Small intestine (tissue), 7 donors: ENCODE measurements around the gene STMN3. TPM values are rescaled to one million over a fixed set of nuclear protein-coding genes. Genes with fewer than 3 reads are reported as not detected.
A peak's percentile ranks its signal among the peaks of the same experiment; 100 is the strongest.

ENCODE experiments used
- DNase-seq, 2 donors: peaks; one replicate each; pipeline versions ENCODE4 v3.0.0 to v3.0.0-alpha.2; 2013
- FAIRE-seq: peaks from 2 replicates; lab custom pipeline; 2012; peaks lifted over from hg19 to GRCh38; lab: Jason Lieb, UNC
- H3K27ac ChIP-seq, 3 donors: one replicate each; pipeline ENCODE4 v1.5.1; 2013; ENCODE audit warnings: low read length in 2 of 3, mild to moderate bottlenecking in 2 of 3, control low read depth in 1 of 3, inconsistent platforms in 1 of 3, low read depth in 1 of 3, moderate library complexity in 1 of 3
- H3K27me3 ChIP-seq, 3 donors: one replicate each; pipeline ENCODE4 v1.6.1; 2013; ENCODE audit warnings: low read length in 3 of 3, inconsistent platforms in 1 of 3; ENCODE audit not compliant: control insufficient read depth in 3 of 3, insufficient read depth in 3 of 3
- H3K36me3 ChIP-seq, 3 donors: one replicate each; pipeline ENCODE4 v1.6.1; 2013; ENCODE audit warnings: low read length in 3 of 3, inconsistent platforms in 1 of 3, low read depth in 1 of 3, mild to moderate bottlenecking in 1 of 3, moderate library complexity in 1 of 3; ENCODE audit not compliant: control insufficient read depth in 3 of 3, insufficient read depth in 2 of 3
- H3K4me1 ChIP-seq, 3 donors: one replicate each; pipeline ENCODE4 v1.6.1; 2013; ENCODE audit warnings: low read length in 2 of 3, inconsistent platforms in 1 of 3, low read depth in 1 of 3, mild to moderate bottlenecking in 1 of 3, moderate library complexity in 1 of 3; ENCODE audit not compliant: control insufficient read depth in 3 of 3, insufficient read depth in 2 of 3
- H3K4me3 ChIP-seq, 3 donors: one replicate each; pipeline ENCODE4 v1.5.1; 2013; ENCODE audit warnings: low read length in 3 of 3, control low read depth in 1 of 3, inconsistent platforms in 1 of 3, low read depth in 1 of 3, mild to moderate bottlenecking in 1 of 3, moderate library complexity in 1 of 3
- H3K9me3 ChIP-seq, 2 donors: one replicate each; pipeline ENCODE4 v1.6.1; 2013; ENCODE audit warnings: low read depth in 1 of 2, low read length in 1 of 2; ENCODE audit not compliant: control insufficient read depth in 2 of 2, insufficient read depth in 1 of 2
- WGBS, 3 donors: extraction: QIAGEN DNeasy Blood & Tissue Kit; methylation state at CpG; one replicate each; pipeline ENCODE4 v1.1.7; 2013; 5-methylcytosine and 5-hydroxymethylcytosine counted together
- polyA plus RNA-seq, 4 donors: library from polyadenylated mRNA; stranded (reverse) in 3 of 4; unstranded in 1 of 4; fragments of 200-250 nt in 3 of 4; fragments of 120-200 nt in 1 of 4; gene quantifications; one replicate each; pipeline versions ENCODE4 v1.2.1 to v1.2.3, GENCODE V29; 2013
- donor health status: healthy with polysubstance abuse.
- donor health status: control.
- donor health status: control.
- donor health status: Bipolar disorder and iron deficiency.
- donor health status: healthy.

The STMN3 gene
- polyA plus RNA-seq, 4 donors, result 1.1 to 21.4 (median 5.2) TPM

DNA sequence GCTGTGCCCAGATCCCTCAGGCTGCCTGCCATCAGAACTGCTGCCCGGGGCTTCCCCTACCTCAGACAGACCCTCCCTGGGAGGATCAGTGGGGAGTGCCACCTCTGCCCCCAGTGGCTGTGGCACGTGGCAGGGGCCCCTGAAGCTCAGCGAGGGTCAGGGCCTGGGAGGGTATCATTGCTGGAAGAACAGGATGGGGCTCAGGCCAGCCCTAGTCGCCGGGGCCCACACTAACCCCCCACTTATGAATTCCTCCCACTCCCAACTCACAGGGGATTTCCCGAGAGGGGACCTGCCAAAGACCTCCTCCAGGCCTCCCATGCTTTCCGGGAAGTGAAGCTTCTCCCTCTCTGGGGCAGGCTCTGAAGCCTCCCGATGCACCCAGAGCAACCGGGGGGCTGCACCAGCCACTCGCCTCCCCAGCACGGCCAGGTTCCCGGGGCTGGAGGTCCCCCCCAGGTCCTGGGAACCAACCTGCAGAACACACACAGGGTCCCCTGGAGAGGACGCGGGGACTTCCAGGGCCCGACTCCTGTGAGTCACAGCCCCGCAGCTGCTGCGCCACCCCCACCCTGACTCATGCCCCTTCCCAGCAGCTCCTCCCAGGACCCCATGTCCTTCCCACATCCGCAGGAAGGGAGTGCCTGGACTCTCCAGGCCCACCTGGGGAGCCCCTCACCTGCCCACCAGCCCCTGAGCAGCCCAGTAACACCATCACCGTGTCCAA is 45.7 kb upstream of the STMN3 start:
- peak overlapping the region in 1 of 3 donors; percentile 67 for H3K27ac ChIP-seq
- DNase-seq, result no peak
- no peak for FAIRE-seq

DNA sequence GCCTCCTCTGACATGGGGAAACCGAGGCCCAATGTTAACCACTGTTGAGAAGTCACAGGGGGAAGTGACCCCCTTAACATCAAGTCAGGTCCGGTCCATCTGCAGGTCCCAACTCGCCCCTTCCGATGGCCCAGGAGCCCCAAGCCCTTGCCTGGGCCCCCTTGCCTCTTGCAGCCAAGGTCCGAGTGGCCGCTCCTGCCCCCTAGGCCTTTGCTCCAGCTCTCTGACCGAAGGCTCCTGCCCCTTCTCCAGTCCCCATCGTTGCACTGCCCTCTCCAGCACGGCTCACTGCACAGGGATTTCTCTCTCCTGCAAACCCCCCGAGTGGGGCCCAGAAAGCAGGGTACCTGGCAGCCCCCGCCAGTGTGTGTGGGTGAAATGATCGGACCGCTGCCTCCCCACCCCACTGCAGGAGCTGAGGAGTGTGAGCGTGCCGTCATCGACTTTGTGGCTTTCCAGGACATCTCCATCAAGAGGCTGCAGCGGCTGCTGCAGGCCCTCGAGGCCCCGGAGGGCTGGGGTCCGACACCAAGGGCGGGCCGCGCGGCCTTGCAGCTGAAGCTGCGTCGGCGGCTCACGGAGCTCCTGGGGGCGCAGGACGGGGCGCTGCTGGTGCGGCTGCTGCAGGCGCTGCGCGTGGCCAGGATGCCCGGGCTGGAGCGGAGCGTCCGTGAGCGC is 44.8 kb upstream of the STMN3 start:
- Histone ChIP-seq H3K36me3 (peaks cover 0 to 65% (median 2%) of the 10 kb centered on the region in 3 donors), H3K27ac (no peak overlapping the region), H3K27me3 (no peaks in the 10 kb centered on the region), H3K9me3 (no peaks in the 10 kb centered on the region), H3K4me1 (peaks cover 2 to 13% (median 4%) of the 10 kb centered on the region in 3 donors), H3K4me3 (no peak overlapping the region)
- 84 to 86% (median 86%) methylated on average over 40 of the region's 40 CpGs for WGBS, 3 donors
- no peak for DNase-seq
- FAIRE-seq, result no peak

More for the DNA sequence above, 45.7 kb upstream of the STMN3 start:
- Histone ChIP-seq H3K9me3 (no peaks in the 10 kb centered on the region), H3K4me1 (peaks cover 2 to 13% (median 4%) of the 10 kb centered on the region in 3 donors), H3K36me3 (peaks cover 0 to 69% (median 4%) of the 10 kb centered on the region in 3 donors), H3K27me3 (no peaks in the 10 kb centered on the region), H3K4me3 (no peak overlapping the region)
- 49 to 50% (median 50%) methylated on average over 14 to 19 of the region's 19 CpGs for WGBS, 3 donors

DNA sequence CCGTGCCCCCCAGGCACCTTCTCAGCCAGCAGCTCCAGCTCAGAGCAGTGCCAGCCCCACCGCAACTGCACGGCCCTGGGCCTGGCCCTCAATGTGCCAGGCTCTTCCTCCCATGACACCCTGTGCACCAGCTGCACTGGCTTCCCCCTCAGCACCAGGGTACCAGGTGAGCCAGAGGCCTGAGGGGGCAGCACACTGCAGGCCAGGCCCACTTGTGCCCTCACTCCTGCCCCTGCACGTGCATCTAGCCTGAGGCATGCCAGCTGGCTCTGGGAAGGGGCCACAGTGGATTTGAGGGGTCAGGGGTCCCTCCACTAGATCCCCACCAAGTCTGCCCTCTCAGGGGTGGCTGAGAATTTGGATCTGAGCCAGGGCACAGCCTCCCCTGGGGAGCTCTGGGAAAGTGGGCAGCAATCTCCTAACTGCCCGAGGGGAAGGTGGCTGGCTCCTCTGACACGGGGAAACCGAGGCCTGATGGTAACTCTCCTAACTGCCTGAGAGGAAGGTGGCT is 44.2 kb upstream of the STMN3 start:
- WGBS, 3 donors, result 28 to 64% (median 54%) methylated on average over 7 of the region's 7 CpGs
- H3K27me3 ChIP-seq, result no peaks in the 10 kb centered on the region
- H3K27ac ChIP-seq, result no peak overlapping the region
- DNase-seq (no peak), FAIRE-seq (no peak)
- H3K9me3 ChIP-seq, result no peaks in the 10 kb centered on the region
- no peak overlapping the region for H3K4me3 ChIP-seq
- peaks cover 2 to 13% (median 4%) of the 10 kb centered on the region in 3 donors for H3K4me1 ChIP-seq
- H3K36me3 ChIP-seq, result peaks cover 0 to 71% (median 2%) of the 10 kb centered on the region in 3 donors

DNA sequence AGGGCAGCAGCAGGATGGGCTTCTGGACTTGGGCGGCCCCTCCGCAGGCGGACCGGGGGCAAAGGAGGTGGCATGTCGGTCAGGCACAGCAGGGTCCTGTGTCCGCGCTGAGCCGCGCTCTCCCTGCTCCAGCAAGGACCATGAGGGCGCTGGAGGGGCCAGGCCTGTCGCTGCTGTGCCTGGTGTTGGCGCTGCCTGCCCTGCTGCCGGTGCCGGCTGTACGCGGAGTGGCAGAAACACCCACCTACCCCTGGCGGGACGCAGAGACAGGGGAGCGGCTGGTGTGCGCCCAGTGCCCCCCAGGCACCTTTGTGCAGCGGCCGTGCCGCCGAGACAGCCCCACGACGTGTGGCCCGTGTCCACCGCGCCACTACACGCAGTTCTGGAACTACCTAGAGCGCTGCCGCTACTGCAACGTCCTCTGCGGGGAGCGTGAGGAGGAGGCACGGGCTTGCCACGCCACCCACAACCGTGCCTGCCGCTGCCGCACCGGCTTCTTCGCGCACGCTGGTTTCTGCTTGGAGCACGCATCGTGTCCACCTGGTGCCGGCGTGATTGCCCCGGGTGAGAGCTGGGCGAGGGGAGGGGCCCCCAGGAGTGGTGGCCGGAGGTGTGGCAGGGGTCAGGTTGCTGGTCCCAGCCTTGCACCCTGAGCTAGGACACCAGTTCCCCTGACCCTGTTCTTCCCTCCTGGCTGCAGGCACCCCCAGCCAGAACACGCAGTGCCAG is 43.6 kb upstream of the STMN3 start, which contains the start of gene TNFRSF6B:
Gene TNFRSF6B, plus strand, starts transcription at position 25 of the 729 bp plus-strand sequence. Its CDS starts 116 bp downstream, at position 141.
- Histone ChIP-seq H3K27ac (peak within 1 kb of the TSS in 1 of 3 donors; percentile 21), H3K27me3 (no peaks in the 10 kb centered on the region), H3K4me1 (peaks cover 2 to 13% (median 4%) of the 10 kb centered on the region in 3 donors), H3K9me3 (no peaks in the 10 kb centered on the region), H3K4me3 (peak within 1 kb of the TSS in 1 of 3 donors; percentile 28), H3K36me3 (peaks cover 0 to 73% (median 2%) of the 10 kb centered on the region in 3 donors)
- DNase-seq, result no peak
- WGBS, 3 donors, result 2 to 19% (median 7%) methylated on average over 45 to 52 of the region's 52 CpGs
- no peak for FAIRE-seq

DNA sequence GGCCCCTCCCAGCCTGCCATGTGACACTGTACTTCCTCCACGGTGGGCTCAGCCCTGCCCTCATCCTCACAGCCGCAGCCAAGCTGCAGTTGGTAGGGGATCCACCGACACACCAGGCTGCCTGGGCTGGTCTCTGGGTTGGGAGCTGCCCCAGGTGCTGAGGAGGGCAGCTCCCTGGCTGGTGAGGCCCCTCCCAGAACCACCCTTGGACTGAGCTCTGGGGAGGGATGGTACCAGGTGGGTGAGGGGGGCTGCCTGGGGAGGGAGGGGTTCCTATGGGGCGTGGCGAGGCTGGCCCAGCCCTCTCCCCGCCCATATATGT is 43.0 kb upstream of the STMN3 start:
- Histone ChIP-seq H3K4me3 (no peak overlapping the region), H3K27ac (peak overlapping the region in 1 of 3 donors; percentile 21)
- WGBS, 3 donors, result 10 to 18% (median 11%) methylated on average over 6 of the region's 6 CpGs

DNA sequence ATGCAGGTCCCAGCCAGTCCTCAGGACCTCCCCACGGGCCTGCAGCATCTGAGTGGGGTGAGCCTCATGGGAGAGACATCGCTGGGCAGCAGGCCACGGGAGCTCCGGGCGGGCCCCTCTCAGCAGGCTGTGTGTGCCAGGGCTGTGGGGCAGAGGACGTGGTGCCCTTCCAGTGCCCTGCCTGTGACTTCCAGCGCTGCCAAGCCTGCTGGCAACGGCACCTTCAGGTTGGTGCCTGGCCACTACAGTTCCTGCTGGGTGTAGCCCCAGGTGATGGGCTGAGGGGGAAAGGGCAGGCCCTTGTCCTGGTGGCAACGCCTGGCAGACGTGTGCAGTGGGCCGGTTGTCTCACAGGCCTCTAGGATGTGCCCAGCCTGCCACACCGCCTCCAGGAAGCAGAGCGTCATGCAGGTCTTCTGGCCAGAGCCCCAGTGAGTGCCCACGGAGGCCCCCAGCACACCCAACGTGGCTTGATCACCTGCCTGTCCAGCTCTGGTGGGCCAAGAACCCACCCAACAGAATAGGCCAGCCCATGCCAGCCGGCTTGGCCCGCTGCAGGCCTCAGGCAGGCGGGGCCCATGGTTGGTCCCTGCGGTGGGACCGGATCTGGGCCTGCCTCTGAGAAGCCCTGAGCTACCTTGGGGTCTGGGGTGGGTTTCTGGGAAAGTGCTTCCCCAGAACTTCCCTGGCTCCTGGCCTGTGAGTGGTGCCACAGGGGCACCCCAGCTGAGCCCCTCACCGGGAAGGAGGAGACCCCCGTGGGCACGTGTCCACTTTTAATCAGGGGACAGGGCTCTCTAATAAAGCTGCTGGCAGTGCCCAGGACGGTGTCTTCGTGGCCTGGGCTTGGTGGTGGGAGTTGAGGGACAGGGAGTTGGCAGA is 42.4 kb upstream of the STMN3 start:
- Histone ChIP-seq H3K36me3 (peaks cover 0 to 62% (median 2%) of the 10 kb centered on the region in 3 donors), H3K27me3 (no peaks in the 10 kb centered on the region), H3K4me3 (no peak overlapping the region), H3K9me3 (no peaks in the 10 kb centered on the region), H3K27ac (peak overlapping the region in 1 of 3 donors; percentile 21), H3K4me1 (peaks cover 2 to 13% (median 4%) of the 10 kb centered on the region in 3 donors)
- FAIRE-seq, result no peak
- DNase-seq, result no peak
- 54 to 77% (median 59%) methylated on average over 20 to 25 of the region's 25 CpGs for WGBS, 3 donors

More for the DNA sequence above, 43.0 kb upstream of the STMN3 start:
- H3K27me3 ChIP-seq, result no peaks in the 10 kb centered on the region
- peaks cover 2 to 13% (median 4%) of the 10 kb centered on the region in 3 donors for H3K4me1 ChIP-seq
- H3K36me3 ChIP-seq, result peaks cover 0 to 68% (median 2%) of the 10 kb centered on the region in 3 donors
- DNase-seq, result peak; percentile 63 to 86
- no peak for FAIRE-seq
- H3K9me3 ChIP-seq, result no peaks in the 10 kb centered on the region

DNA sequence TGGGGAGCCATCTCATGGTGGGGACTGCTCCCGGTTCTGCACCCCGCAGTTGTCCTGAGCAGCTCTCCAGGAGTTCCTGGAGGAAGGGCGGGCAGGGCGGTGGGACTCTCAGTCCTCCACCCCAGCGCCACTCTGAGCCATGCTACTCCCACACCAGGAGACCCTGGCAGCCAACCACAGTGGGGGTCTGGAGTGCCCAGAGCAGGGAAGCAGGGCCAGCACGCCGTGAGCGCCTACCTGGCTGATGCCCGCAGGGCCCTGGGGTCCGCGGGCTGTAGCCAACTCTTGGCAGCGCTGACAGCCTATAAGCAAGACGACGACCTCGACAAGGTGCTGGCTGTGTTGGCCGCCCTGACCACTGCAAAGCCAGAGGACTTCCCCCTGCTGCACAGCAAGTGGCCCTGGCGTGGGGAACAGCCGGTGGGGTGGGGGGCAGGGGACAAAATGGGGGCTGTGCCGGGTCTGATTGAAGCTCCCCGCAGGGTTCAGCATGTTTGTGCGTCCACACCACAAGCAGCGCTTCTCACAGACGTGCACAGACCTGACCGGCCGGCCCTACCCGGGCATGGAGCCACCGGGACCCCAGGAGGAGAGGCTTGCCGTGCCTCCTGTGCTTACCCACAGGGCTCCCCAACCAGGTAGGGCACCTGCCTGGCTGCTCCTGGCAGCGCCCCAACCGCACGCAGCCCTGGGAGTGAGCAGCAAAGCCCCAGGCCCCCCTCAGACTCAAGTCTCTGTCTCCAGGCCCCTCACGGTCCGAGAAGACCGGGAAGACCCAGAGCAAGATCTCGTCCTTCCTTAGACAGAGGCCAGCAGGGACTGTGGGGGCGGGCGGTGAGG is 41.6 kb upstream of the STMN3 start:
- Histone ChIP-seq H3K4me1 (peaks cover 2 to 13% (median 4%) of the 10 kb centered on the region in 3 donors), H3K9me3 (no peaks in the 10 kb centered on the region), H3K27ac (no peak overlapping the region), H3K4me3 (no peak overlapping the region), H3K27me3 (no peaks in the 10 kb centered on the region), H3K36me3 (peaks cover 0 to 58% (median 2%) of the 10 kb centered on the region in 3 donors)
- FAIRE-seq, result no peak
- WGBS, 3 donors, result 90 to 96% (median 94%) methylated on average over 26 to 37 of the region's 37 CpGs
- no peak for DNase-seq
